PC-3 (cell line): Measurements from ENCODE around the gene STK32C. TPM values are rescaled to one million over a fixed set of nuclear protein-coding genes. Genes with fewer than 3 reads are reported as not detected.
"Not testable (repeated sequence)": the region's sequence is repeated elsewhere in the genome, so short reads cannot be mapped to it uniquely, and the experiment has no call there.

Source experiments
- ATAC-seq: fragments of 200-7000 bp; cut with Tn5 transposase; 2 replicates; pipeline ENCODE4 v1.9.1; 2020; ENCODE audit warnings: mild to moderate bottlenecking, moderate library complexity
- BruUV-seq: library from RNA; stranded (reverse); fragments of 400-500 nt; replicated peaks from 2 replicates; lab custom pipeline; 2021; lab: Mats Ljungman, UMichigan
- CTCF ChIA-PET: fragments of 300-600 bp; sonication (Branson Sonifier 250); formaldehyde crosslinking; loops from one replicate; lab custom pipeline; 2022; ENCODE audit warnings: antibody characterized with exemption; lab: Charles Lee
- POLR2A ChIA-PET: fragments of 300-600 bp; sonication (Branson Sonifier 250); formaldehyde crosslinking; loops from one replicate; lab custom pipeline; 2022; ENCODE audit warnings: antibody characterized with exemption; ENCODE audit not compliant: unreplicated experiment; lab: Charles Lee
- DNase-seq: peaks from one replicate; pipeline ENCODE4 v3.0.0-alpha.2; 2015
- H2AFZ ChIP-seq: fragments of 300-600 bp; sonication (generic); 2 replicates; pipeline ENCODE4 v1.6.0; 2016; ENCODE audit warnings: antibody characterized with exemption, low read length
- H3F3A ChIP-seq: fragments of 300-600 bp; sonication (generic); one replicate; pipeline ENCODE4 v1.6.0; 2017; ENCODE audit warnings: antibody characterized with exemption, low read length, control low read depth, mild to moderate bottlenecking; ENCODE audit not compliant: unreplicated experiment
- H3K27ac ChIP-seq: fragments of 300-600 bp; sonication (generic); 2 replicates; pipeline ENCODE4 v1.5.1; 2016; ENCODE audit warnings: mild to moderate bottlenecking, low read length
- H3K27me3 ChIP-seq: fragments of 300-600 bp; sonication (generic); 2 replicates; pipeline ENCODE4 v1.6.1; 2016; ENCODE audit warnings: low read length, mixed read lengths
- H3K36me3 ChIP-seq: fragments of 300-600 bp; sonication (generic); 2 replicates; pipeline ENCODE4 v1.6.1; 2016; ENCODE audit warnings: low read depth, mixed run types, low read length, mixed read lengths
- H3K4me1 ChIP-seq: fragments of 300-600 bp; sonication (generic); 2 replicates; pipeline ENCODE4 v1.5.1; 2016; ENCODE audit warnings: low read length; ENCODE audit not compliant: insufficient read depth
- H3K4me2 ChIP-seq: fragments of 300-600 bp; sonication (generic); 2 replicates; pipeline ENCODE4 v1.6.0; 2016; ENCODE audit warnings: low read length
- H3K4me3 ChIP-seq: fragments of 300-600 bp; sonication (generic); 2 replicates; pipeline ENCODE4 v1.5.1; 2016; ENCODE audit warnings: mild to moderate bottlenecking, low read length, mixed read lengths
- H3K79me2 ChIP-seq: fragments of 300-600 bp; sonication (generic); 2 replicates; pipeline ENCODE4 v1.6.1; 2017; ENCODE audit warnings: low read length, mixed read lengths
- H3K9ac ChIP-seq: fragments of 300-600 bp; sonication (generic); 2 replicates; pipeline ENCODE4 v1.6.0; 2016; ENCODE audit warnings: mild to moderate bottlenecking, low read length
- H3K9me2 ChIP-seq: fragments of 300-600 bp; sonication (generic); replicated peaks from 2 replicates; pipeline ENCODE4 v1.6.1; 2016; ENCODE audit warnings: mixed run types, low read length, mixed read lengths
- H3K9me3 ChIP-seq: fragments of 300-600 bp; sonication (generic); 2 replicates; pipeline ENCODE4 v1.6.1; 2016; ENCODE audit warnings: low read length, mixed read lengths
- H4K20me1 ChIP-seq: fragments of 300-600 bp; sonication (generic); 2 replicates; pipeline ENCODE4 v1.6.1; 2016; ENCODE audit warnings: low read length, mixed read lengths
- CTCF ChIP-seq: fragments of 300-600 bp; sonication (generic); conservative IDR thresholded peaks from 2 replicates; pipeline ENCODE4 v1.5.1; 2017; ENCODE audit warnings: antibody characterized with exemption, low read depth, mild to moderate bottlenecking, low read length
- EZH2 ChIP-seq: fragments of 300-600 bp; sonication (generic); IDR thresholded peaks from one replicate; pipeline ENCODE4 v1.6.1; 2017; ENCODE audit warnings: antibody characterized with exemption, mild to moderate bottlenecking, low read length; ENCODE audit not compliant: unreplicated experiment
- EZH2phosphoT487 ChIP-seq: fragments of 300-600 bp; sonication (generic); IDR thresholded peaks from 2 replicates; pipeline ENCODE4 v1.6.1; 2018; ENCODE audit warnings: mild to moderate bottlenecking, antibody characterized with exemption, low read length, borderline replicate concordance
- intact Hi-C: fragments of 100-400 bp; cut with micrococcal nuclease; formaldehyde crosslinking; loops from 2 replicates; pipeline ENCODE4 v1.9.0; 2023
- total RNA-seq: library from RNA; depleted of rRNA; stranded (reverse); fragments of >200 nt; gene quantifications from 2 replicates; pipeline ENCODE4 v1.2.3, GENCODE V29; 2014

Gene STK32C
- total RNA-seq, 1 experiment from 2014 or later = 28.3 TPM

- Histone ChIP-seq H2AFZ (no peak overlapping the region), H3K27ac (no peak overlapping the region), H3K36me3 (no peaks in the 10 kb centered on the region), H3K9me2 (no peaks in the 10 kb centered on the region), H3K9me3 (no peaks in the 10 kb centered on the region), H3K79me2 (no peaks in the 10 kb centered on the region), H3K4me1 (no peaks in the 10 kb centered on the region), H3K4me3 (no peak overlapping the region), H3F3A (no peaks in the 10 kb centered on the region), H4K20me1 (no peaks in the 10 kb centered on the region), H3K27me3 (no peaks in the 10 kb centered on the region), H3K4me2 (no peak overlapping the region), H3K9ac (no peak overlapping the region)
- DNase-seq (no peak), ATAC-seq (no peak)
- BruUV-seq = no TSS peak
- CTCF ChIA-PET = no interaction called here
- TF ChIP-seq EZH2phosphoT487 (no peak), CTCF (no peak), EZH2 (no peak)
- POLR2A ChIA-PET = no interaction called here
- intact Hi-C loops = no loop called here
These were observed 38.2 kb downstream of the STK32C start for GRCh38 chr10:132269266-132270230.

GRCh38 chr10:132267916-132268315, 39.8 kb downstream of the STK32C start:
- intact Hi-C loops, H3F3A ChIP-seq, ATAC-seq, H3K27ac ChIP-seq, H3K4me3 ChIP-seq, CTCF ChIA-PET, H4K20me1 ChIP-seq, H3K4me1 ChIP-seq, H3K9me2 ChIP-seq, H2AFZ ChIP-seq, H3K4me2 ChIP-seq, BruUV-seq, H3K9me3 ChIP-seq, DNase-seq, POLR2A ChIA-PET, H3K36me3 ChIP-seq, H3K79me2 ChIP-seq, H3K9ac ChIP-seq, H3K27me3 ChIP-seq: not testable (repeated sequence)

GRCh38 chr10:132266594-132267161, 41.1 kb downstream of the STK32C start:
- no peak overlapping the region for H3K4me2 ChIP-seq
- no peak overlapping the region for H3K27ac ChIP-seq
- no peaks in the 10 kb centered on the region for H3K4me1 ChIP-seq
- intact Hi-C loops = no loop called here
- H2AFZ ChIP-seq = no peak overlapping the region
- no peaks in the 10 kb centered on the region for H3F3A ChIP-seq
- DNase-seq (no peak), ATAC-seq (no peak)
- no peaks in the 10 kb centered on the region for H3K36me3 ChIP-seq
- no peaks in the 10 kb centered on the region for H3K27me3 ChIP-seq
- no peaks in the 10 kb centered on the region for H3K79me2 ChIP-seq
- ChIA-PET POLR2A (no interaction called here), CTCF (no interaction called here)
- no peaks in the 10 kb centered on the region for H3K9me2 ChIP-seq
- no peak overlapping the region for H3K4me3 ChIP-seq
- no TSS peak for BruUV-seq
- H3K9ac ChIP-seq = no peak overlapping the region
- no peaks in the 10 kb centered on the region for H3K9me3 ChIP-seq
- no peak for TF ChIP-seq EZH2
- no peaks in the 10 kb centered on the region for H4K20me1 ChIP-seq
